GM19328 (cell line): ENCODE data around the gene COBLL1.

Experiments used
- ATAC-seq: cut with Tn5 transposase; IDR thresholded peaks from one replicate; pipeline ENCODE4 v1.9.1; 2021; ENCODE audit warnings: mild to moderate bottlenecking, moderate library complexity; ENCODE audit not compliant: unreplicated experiment

COBLL1 gene

DNA sequence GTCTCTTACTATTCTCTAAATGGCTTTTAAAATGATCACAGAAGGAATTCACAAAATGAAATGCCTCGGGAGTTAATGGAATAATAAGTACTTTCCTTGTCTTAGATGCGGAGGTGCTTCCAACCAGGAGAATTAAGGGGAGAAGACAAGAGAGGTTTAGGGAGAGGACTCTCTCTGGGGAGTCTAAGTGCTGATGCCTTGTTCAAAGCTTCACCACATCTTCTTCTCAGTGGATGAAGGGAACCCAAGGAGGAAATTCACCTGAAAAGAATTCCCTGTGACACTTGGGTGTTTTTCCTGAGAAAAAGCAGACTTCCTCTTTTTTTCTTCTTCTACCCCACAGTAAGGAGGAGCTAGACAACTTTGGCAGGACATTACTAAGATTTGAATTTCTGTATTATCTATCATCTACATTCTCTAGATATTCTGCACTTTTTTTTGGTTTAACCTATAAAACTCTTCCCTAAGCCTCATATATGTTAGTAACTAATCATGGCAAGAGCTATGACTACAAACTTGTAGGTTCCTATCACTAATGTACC is 150.2 kb downstream of the COBLL1 start:
- ATAC-seq, result no peak

DNA sequence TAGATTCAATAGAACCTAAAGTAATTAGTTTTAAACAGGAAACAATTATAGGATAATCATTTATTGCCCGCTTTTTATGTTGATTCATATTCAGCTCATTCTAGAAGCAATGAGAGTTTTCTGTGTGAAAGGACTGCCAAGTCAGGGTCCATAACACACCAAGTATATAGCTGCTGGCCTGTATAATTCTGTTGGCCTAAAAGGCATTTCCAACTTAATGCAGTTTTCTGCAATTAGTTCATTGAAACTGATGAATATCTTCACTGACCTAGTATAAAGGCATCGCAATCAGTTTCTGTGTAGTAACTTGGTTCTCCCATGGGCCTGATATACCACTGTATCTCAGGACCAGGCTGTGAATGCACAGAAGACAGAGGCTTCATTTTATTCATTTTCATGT is 151.3 kb downstream of the COBLL1 start:
- ATAC-seq, result no peak

DNA sequence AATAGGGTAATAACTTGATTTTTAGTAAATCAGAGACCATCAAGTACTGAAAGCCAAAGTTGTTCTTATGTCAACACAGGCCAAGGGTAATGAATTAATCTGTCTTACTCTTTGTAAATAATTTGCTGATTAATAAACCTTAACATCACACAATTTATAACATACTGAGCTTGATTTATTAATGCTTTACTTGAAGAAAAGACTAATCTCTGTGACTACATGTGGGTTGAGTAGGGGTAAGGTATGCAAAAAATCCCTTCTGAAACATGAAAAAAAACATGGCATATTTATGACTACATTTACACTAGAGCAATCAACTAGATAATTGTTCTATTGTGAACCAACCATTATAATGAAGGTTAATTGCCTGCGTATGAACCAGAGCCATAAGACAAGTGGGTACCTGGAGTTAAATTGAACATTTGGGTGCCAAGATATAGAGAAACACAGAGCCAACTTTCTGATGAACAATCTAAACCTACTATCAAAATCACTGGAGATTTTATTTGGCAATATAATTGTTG is 152.7 kb downstream of the COBLL1 start:
- no peak for ATAC-seq

DNA sequence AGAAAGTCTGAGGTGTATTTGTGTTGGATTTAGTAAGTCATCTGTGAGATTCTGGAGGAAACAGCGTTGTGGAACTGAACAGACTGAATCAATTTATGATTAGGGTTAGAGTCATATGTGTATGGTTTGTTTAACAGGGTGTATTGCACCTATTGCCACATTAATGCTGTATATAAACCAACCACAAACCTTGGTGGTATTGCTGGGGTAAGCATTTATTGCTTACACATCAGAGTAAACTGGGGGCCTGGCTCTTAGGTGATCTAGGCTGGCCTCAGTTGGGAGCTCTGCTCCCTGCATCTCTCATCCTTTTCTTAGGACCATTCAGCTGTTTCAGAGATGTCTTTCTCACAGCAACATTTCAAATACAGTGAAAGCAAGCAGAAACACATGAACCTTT is 160.6 kb downstream of the COBLL1 start:
- no peak for ATAC-seq

DNA sequence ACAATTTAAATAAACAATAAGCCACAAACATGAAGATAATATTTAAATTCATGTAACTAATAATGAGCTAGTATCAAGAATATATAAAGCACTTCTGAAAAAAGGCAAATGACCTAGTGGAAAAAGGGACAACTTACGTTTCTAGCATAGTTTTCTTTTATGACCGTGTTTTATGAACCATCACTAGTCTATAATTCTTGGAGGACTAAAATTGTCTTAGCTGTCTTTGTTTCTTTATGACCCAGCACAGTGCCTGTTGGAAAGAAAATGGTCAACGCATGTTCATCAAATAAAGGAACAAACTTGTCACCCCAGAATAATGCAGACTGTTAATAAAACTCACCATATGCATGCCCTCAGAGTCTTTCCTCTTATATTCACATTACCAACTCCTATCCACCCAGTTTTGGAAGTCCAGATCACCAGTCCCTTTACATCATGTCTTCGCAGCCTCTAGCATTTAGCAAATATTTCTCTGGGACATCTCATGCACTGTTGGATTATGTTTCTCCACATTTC is 162.9 kb downstream of the COBLL1 start:
- ATAC-seq, result no peak

DNA sequence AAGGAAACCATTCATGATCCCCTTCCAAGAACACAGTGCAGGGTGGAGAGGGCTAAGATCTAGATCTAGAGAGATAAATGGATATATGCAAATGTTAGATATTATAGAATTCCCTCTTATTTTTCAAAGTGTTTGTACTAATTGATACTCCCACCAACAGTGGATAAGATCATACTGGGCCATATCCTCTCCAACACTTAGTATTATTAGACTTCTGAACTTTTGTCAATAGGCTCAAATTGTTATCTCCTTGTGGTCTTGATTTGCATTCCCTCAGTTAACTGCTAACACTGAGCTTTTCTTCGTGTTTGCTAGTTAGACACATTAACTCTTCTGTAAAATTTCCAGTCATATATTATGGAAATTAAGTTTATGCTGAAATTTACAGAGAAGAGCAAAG is 163.9 kb downstream of the COBLL1 start:
- no peak for ATAC-seq

DNA sequence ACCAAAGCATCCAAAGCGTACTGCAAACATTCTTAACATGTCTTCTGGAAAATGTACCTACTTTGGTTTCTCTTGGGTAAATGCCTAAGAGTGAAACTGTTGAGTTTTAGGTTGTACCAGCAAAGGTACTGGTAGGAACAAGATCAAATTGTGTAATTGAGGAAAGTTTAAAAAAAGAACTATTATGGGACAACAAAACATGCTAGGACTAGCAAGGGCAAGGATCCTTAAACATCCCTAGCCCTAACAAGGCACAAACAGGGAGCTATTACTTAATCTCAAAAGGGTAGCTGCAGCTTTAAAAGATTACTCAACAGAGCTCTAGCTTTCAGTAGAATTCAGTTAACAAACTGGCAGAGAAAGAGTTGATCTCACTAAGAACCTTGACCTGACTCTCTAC is 164.4 kb downstream of the COBLL1 start:
- no peak for ATAC-seq

DNA sequence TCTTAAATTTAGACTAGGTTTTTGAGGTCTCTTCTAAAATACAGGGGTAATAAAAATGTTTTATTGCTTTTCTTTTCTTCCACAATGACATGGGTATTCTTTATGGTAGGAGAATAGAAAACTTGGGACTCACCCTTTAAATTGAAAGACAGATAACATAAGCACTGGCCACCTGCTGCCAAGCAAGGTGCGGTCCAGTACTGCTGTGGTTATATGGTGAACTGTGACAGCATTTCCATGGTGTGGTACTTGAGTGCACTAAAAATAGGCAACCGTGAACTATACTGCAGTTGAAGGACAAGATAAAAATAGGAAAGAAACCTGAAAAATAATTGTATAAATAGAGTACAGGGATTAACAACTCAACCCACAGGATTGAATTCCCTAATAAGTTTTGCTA is 165.9 kb downstream of the COBLL1 start:
- ATAC-seq, result no peak

DNA sequence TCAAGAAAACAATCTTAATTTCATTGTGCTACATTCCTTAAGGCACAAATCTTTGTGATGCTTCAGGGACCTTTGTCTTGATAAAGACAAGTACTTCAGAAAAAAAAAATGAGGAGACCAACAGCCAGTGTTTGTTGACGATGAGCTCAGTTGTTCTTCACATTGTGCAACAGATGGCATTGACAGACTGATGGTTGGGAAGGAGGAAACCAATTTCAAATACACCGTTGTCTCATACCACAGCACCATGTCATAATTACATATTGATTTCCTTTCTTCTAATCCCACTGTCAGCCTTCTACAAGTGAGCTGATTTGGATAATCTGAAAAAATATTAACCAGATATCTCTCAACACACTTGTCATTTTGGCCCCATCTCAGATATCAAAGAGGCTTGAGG is 166.6 kb downstream of the COBLL1 start:
- no peak for ATAC-seq

DNA sequence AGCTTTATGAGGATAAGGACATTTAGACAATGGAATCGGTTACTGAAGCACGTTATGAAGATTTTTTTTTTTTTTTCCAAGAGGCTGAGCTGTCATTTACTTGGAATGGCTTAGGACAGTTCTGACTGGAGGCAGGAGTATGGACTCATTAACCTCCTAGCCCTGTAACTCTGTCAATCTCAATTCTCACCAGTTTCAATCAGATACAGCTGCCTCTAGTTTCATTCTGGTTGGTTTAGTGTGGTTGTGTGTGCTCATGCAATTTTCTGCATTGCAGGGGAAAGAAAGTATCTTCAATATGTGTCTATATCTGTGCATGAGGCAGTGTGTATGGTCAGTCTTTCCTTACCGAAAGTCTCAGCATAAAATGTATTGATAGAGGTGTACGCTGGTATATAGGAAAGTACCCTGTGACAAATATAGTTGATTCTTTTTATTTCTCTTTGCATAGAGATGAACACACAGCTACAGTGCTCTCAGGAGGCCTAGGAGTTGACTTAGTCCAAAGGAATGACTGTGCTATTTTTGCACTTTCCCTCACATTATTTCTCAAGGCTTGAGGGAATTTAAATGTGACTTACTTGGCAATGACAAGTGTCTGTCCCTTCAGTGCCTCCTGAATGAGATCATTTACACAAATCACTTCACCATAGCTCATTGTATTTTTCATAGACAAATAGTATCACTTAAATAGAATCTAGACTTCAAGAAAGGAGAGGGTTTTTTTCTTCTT is 169.8 kb downstream of the COBLL1 start:
- no peak for ATAC-seq

DNA sequence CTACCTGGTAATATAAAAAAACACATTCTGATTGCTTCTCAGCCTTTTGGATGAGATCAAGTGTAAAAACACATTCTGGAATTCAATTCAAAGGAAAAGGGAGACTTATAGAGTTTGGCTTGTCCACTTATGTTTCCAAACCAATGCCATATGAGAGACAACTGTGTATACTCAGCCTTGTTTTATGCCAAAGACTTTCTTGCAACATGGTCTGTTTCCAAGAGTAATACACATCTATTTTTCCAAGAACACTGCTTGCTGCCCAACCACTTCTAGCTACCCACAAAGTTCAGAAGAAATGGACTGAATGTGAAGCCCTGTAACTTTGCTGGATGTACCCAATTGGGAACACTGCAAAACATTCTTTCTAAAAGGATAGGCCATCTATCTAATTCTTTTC is 172.3 kb downstream of the COBLL1 start:
- ATAC-seq, result no peak

DNA sequence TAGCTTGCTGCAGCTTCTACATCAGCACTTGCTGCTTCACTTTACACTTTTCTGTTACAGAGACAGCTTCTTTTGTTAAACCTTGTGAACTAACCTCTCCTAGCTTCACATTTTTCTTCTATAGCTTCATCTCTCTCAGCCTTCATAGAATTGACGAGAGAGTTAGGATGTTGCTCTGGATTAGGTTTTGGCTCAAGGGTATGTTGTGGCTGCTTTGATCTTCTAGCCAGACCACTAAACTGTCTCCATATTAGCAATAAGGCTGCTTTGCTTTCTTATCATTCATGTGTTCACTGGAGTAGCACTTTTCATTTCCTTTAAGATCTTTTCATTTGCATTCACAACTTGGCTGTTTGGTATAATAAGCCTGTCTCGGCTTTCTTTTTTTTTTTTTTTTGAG is 174.1 kb downstream of the COBLL1 start:
- no peak for ATAC-seq

DNA sequence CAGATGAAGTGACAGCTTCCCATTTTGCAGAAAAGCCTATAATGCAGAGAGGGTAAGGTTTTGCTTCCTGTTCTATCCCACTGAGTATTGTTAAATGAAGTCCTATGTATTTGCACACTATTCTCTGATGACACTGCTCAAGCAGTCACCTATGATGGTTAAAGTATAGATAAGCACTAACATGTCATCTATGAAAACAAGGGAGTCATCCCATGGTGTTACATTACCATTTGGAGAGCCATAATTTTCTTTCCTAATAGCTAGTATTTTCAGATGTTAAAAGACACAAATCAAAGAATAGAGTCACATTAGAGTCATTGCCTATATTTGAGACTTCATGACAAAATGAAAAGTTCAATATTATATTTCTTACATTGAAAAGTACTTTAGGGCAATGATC is 177.6 kb downstream of the COBLL1 start:
- no peak for ATAC-seq

DNA sequence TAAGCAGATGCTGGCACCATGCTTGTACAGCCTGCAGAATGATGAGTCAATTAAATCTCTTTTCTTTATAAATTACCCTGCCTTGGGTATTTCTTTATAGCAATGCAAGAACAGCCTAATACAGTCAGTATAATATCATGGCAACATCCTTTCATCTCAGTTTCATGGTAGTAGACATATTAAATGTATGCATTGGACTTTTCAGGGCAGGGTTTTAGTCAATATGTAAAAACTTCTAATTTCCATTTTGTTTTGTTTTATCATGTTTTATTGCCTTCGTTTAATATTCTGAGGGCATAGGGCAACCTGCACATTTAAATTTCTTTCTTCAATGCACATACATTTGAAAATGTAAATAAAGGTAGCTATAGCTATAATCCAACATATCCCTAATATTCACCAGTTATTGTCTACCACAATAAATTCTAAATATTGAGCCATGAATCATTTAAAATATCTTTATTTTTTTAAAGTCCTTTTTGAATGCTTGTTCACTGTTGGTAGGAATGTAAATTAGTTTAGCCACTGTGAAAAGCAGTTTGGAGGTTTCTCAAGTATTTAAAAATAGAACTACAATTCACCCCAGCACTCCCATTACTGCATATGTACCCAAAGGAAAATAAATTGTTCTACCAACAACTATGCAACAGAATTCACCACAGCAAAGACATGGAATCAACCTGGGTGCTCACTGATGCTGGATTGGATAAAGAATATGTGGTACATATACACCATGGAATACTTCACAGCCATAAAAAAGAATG is 178.6 kb downstream of the COBLL1 start:
- ATAC-seq, result no peak

DNA sequence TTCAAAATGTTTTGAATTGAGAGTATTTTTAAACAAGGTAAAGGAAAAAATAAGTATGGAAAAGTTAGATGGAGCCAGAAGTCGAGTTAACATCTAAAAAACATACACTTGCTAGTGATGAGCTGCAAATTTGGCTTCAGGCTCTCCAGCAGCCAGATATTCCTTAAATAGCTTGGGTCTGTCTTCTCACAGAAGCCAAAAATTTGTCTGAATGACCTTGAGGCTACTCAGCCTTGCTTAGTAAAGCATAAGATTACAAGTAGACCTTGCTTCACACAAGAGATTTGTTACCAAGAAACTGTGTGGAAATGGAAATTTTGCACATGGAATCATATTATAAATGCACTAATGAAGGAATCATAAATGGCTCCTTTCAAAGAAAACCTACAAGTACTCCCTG is 179.6 kb downstream of the COBLL1 start:
- ATAC-seq, result no peak

DNA sequence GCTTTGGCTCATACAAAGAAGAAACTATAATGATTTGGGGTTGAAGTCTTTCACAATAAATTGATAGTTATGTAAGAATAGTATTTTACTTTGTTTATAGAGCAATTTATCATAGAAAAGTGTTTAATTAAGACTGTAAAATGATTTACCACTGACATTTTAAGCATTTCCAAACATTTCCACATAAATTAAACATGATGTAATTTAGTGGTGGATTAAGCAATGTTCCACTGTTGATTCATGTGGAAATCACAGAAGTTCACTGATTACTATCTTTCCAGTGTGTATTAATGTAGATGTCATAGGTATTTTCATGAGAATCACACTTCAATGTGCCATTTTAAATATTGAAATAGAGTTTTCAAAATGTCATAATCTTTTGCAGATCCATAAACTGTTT is 180.3 kb downstream of the COBLL1 start:
- no peak for ATAC-seq

DNA sequence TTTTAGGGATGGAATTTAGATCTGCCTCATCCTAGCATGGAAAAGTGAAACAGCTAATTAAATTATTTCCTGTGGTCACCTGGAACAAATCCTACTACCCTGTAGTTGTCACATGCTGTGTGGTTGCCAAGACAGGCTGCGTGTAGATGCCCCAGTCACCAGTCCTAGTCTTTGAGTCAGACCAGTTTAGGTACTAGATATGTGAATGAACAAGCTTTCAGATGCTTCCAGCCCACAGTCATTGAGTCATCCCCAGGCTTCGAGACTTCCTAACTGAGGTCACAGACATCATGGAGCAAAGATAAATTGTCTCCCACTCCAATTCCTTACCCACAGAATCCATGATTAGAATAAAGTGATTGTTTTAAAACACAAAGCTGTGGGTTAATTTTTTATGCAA is 184.5 kb downstream of the COBLL1 start:
- no peak for ATAC-seq

DNA sequence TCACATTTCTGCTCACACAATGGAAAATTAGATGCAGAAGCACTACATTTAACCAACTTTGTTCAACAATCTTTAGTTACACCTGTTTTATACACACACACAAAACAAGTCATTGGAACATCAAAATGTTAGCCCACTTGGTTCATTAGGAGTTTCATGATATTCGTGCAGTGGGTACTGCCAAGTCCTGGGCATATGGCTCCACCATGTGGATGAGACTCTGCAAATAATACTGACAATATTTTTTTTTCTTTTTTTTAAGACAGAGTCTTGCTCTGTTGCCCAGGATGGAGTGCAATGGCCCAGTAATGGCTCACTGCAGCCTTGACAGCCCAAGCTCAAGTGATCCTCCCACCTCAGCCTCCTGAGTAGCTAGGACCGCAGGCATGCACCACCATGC is 185.9 kb downstream of the COBLL1 start:
- ATAC-seq, result no peak

DNA sequence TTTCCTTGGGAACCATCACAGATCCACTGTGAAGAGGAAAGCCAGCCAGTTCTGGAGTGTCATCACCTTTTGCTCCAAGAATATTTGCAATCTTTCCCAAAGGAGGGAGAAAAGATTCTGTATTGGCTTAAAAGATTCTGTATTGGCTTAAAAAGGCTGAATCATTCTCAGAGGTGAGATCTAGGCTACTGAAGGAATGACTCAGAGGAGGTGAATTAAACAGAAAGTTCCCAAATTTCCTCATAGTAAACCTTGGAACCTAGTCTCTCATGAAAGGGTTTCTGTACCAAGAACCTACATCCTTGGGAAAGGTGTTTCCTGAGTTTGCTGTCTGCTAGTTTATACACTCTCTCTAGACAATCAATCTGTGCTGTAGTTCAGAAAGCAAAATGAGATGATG is 186.3 kb downstream of the COBLL1 start:
- no peak for ATAC-seq

DNA sequence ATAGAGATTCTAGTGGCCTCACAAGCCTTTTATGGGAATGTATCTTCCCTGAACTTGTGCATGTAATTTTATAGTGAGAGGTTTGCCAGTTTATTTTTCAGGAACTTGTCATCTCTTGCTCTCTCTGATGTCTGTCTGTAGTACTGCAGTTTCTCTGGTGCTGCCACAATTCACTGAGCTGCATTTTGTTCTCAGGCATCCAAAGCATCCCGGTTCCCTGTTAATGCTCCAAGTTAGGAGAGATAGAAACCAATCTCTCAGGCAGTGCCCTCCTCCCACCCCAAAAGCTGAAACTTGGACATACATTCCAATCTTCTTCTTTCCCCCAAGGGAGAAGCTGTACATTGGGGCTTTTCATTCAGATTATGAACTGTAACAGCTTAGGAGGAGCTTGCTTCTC is 190.3 kb downstream of the COBLL1 start:
- ATAC-seq, result no peak

DNA sequence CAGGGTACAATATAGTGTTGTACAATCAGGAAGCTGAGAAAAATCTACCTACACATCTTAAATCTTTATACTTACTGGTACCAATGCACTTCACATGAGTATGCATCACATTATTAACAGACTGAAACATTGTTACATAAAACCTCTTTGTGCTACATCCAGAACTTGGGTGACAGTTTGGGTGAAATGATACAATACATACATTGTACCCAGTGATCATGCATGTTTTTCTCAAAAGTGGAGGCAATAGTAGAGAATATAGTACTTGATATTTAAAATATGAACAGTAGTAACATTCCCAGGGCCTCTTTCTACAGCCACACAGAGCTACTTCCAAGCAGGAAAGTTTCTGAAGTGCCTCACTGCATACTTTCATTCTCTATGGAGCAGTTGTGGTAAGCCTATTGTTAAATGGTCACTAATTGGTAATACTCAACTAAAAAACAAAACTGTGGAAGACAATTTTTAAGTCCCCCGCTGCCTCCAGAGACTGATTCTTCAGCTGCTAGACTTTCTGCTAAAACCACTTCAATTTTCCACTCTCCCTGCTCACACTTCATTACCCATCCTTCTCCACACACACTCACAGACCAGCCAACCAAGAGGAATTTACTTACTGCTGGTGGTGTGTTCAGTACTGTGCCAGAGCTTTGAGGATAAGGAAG is 197.5 kb downstream of the COBLL1 start:
- ATAC-seq, result no peak
